Peyer's patch (tissue), 4 donors: Measurements from ENCODE around the gene BAIAP2.
"Not testable (repeated sequence)": the region's sequence is repeated elsewhere in the genome, so short reads cannot be mapped to it uniquely, and the experiment has no call there.

Source experiments
- CTCF ChIP-seq, 6 experiments: fragments of 450-650 bp in 4 of 6; fragments of 200-600 bp in 2 of 6; sonication (generic) in 1 of 6; IDR thresholded peaks; one replicate each; pipeline ENCODE4 v1.5.1; 2017 to 2019; ENCODE audit warnings: antibody characterized with exemption in 6 of 6, mild to moderate bottlenecking in 3 of 6, moderate library complexity in 1 of 6
- POLR2A ChIP-seq, 2 donors: fragments of 450-650 bp; IDR thresholded peaks; one replicate each; pipeline ENCODE4 v1.5.1; 2017; ENCODE audit warnings: antibody characterized with exemption in 2 of 2, mild to moderate bottlenecking in 2 of 2, moderate library complexity in 2 of 2

DNA sequence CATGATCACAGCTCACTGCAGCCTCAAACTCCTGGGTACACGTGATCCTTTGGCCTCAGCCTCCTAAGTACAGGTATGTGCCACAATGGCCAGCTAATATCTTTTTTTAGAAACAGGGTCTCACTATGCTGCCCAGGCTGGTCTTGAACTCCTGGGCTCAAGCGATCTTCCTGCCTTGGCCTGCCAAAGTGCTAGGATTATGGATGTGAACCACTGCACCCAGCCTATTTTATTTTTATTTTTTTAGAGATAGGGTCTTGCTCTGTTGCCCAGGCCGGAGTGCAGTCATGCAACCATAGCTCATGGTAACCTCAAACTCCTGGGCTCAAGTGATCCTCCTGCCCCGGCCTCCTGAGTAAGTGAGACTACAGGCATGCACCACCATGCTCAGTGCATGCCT, 17.6 kb upstream of the BAIAP2 start:
- TF ChIP-seq CTCF, POLR2A (IDR thresholded peaks at IDR 0.05): not testable (repeated sequence)
